HG02885 (cell line): ENCODE measurements around the gene SRL.
"Not testable (repeated sequence)": the region's sequence is repeated elsewhere in the genome, so short reads cannot be mapped to it uniquely, and the experiment has no call there.

Source experiments
- ATAC-seq: cut with Tn5 transposase; IDR thresholded peaks from one replicate; pipeline ENCODE4 v1.9.1; 2021; ENCODE audit warnings: mild to moderate bottlenecking; ENCODE audit not compliant: unreplicated experiment, poor library complexity

SRL gene

GRCh38 chr16:4175849-4176248, 66.0 kb downstream of the SRL start:
- ATAC-seq = no peak

- ATAC-seq = no peak
Measured at GRCh38 chr16:4172070-4172469, 69.8 kb downstream of the SRL start.

- no peak for ATAC-seq
Measured at GRCh38 chr16:4169415-4169814, 72.5 kb downstream of the SRL start.

GRCh38 chr16:4166821-4167220, 75.1 kb downstream of the SRL start:
- ATAC-seq = no peak

- ATAC-seq = no peak
Measured at GRCh38 chr16:4160658-4161430, 81.0 kb downstream of the SRL start.

GRCh38 chr16:4159726-4160125, 82.2 kb downstream of the SRL start:
- ATAC-seq = no peak

- no peak for ATAC-seq
Measured at GRCh38 chr16:4158143-4159093, 83.5 kb downstream of the SRL start.

GRCh38 chr16:4157376-4157825, 84.5 kb downstream of the SRL start:
- no peak for ATAC-seq

GRCh38 chr16:4156503-4156902, 85.4 kb downstream of the SRL start:
- not testable (repeated sequence) for ATAC-seq

- not testable (repeated sequence) for ATAC-seq
Measured at GRCh38 chr16:4153364-4153763, 88.5 kb downstream of the SRL start.

GRCh38 chr16:4152267-4152666, 89.6 kb downstream of the SRL start:
- no peak for ATAC-seq

GRCh38 chr16:4147236-4147635, 94.6 kb downstream of the SRL start:
- no peak for ATAC-seq

- no peak for ATAC-seq
Measured at GRCh38 chr16:4142268-4142667, 99.6 kb downstream of the SRL start.

GRCh38 chr16:4141604-4142003, 100.3 kb downstream of the SRL start:
- ATAC-seq = no peak

GRCh38 chr16:4140652-4141051, 101.2 kb downstream of the SRL start:
- ATAC-seq = no peak

- ATAC-seq = no peak
Measured at GRCh38 chr16:4139968-4140367, 101.9 kb downstream of the SRL start.
